HG03064 (cell line): ENCODE data around the gene MRPS14.
"Not testable (repeated sequence)": the region's sequence is repeated elsewhere in the genome, so short reads cannot be mapped to it uniquely, and the experiment has no call there.

Experiments
- ATAC-seq: cut with Tn5 transposase; IDR thresholded peaks from one replicate; pipeline ENCODE4 v1.9.1; 2021; ENCODE audit warnings: low read depth; ENCODE audit not compliant: unreplicated experiment

MRPS14 gene

GRCh38 chr1:175024773-175025172, 1.5 kb upstream of the MRPS14 start:
- ATAC-seq = no peak

GRCh38 chr1:175023922-175024242, 657 bp upstream of the MRPS14 start:
- ATAC-seq = not testable (repeated sequence)

GRCh38 chr1:175019524-175019923, 3.7 kb downstream of the MRPS14 start:
- ATAC-seq = no peak

- ATAC-seq = no peak
Observed at GRCh38 chr1:175015243-175015642, 8.0 kb downstream of the MRPS14 start.

- ATAC-seq = no peak
Observed at GRCh38 chr1:175013445-175013844, 9.8 kb downstream of the MRPS14 start.

GRCh38 chr1:175009532-175009931, 13.7 kb downstream of the MRPS14 start:
- ATAC-seq = no peak

GRCh38 chr1:175005085-175005783, 18.0 kb downstream of the MRPS14 start:
- ATAC-seq = no peak

- no peak for ATAC-seq
Observed at GRCh38 chr1:175003521-175003920, 19.7 kb downstream of the MRPS14 start.

- ATAC-seq = no peak
Observed at GRCh38 chr1:175002910-175003517, 20.2 kb downstream of the MRPS14 start.

GRCh38 chr1:175000697-175001187, 22.5 kb downstream of the MRPS14 start:
- no peak for ATAC-seq

GRCh38 chr1:174999936-175000696, 23.1 kb downstream of the MRPS14 start, which contains the start of gene CACYBP:
TSS of gene CACYBP (plus strand) at chr1:174999947. CDS start at chr1:175000181, 234 bp downstream.
- peak; percentile 5 for ATAC-seq

GRCh38 chr1:174999216-174999935, 23.8 kb downstream of the MRPS14 start:
- peak; percentile 78 for ATAC-seq

- peak; percentile 23 for ATAC-seq
Observed at GRCh38 chr1:174998569-174999215, 24.5 kb downstream of the MRPS14 start.

- no peak for ATAC-seq
Observed at GRCh38 chr1:174997041-174997440, 26.2 kb downstream of the MRPS14 start.

- ATAC-seq = no peak
Observed at GRCh38 chr1:174996476-174996875, 26.7 kb downstream of the MRPS14 start.

- ATAC-seq = no peak
Observed at GRCh38 chr1:174995916-174996315, 27.3 kb downstream of the MRPS14 start.

GRCh38 chr1:174995121-174995520, 28.1 kb downstream of the MRPS14 start:
- no peak for ATAC-seq

- no peak for ATAC-seq
Observed at GRCh38 chr1:174991473-174991872, 31.8 kb downstream of the MRPS14 start.

GRCh38 chr1:174990382-174990999, 32.7 kb downstream of the MRPS14 start:
- ATAC-seq = no peak
